ENCODE results near the gene GAMT.

DNA sequence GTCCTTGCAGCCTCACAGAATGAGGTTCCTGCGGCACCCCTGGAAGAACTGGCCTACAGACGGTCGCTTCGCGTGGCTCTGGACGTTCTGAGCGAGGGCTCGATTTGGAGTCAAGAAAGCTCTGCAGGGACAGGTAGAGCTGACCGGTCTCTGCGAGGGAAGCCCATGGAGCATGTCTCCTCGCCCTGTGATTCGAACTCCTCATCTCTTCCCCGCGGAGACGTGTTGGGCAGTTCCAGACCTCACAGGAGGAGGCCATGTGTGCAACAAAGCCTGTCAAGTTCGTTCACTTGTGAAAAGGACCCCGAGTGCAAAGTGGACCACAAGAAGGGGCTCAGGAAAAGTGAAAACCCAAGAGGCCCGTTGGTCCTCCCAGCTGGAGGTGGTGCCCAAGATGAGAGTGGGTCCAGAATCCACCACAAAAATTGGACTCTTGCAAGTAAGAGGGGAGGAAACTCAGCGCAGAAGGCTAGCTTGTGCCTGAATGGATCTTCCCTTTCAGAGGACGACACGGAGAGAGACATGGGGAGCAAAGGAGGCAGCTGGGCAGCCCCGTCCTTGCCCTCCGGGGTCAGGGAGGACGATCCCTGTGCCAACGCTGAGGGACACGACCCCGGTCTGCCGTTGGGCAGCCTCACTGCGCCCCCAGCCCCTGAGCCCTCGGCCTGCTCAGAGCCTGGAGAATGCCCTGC, 41.1 kb downstream of the GAMT start:
- TF ChIP-seq EZH2 (IDR thresholded peaks at IDR 0.05), result no peak
- no peak for TF ChIP-seq POLR2AphosphoS5 (IDR thresholded peaks at IDR 0.05; ENCODE audit: borderline replicate concordance, low read depth, low read length)

Measured in SK-N-MC (cell line).